Measurements from ENCODE around the gene PPP2R2B.

PPP2R2B gene

GRCh38 chr5:146681585-146682105 is 196.9 kb downstream of the PPP2R2B start:
- Histone ChIP-seq H3K4me3 (no peak overlapping the region), H3K27ac (peak overlapping the region in 5 of 21 experiments; percentile 17 to 43 (median 28))

- no peak overlapping the region for H3K4me3 ChIP-seq
- H3K27ac ChIP-seq = peak overlapping the region in 2 of 21 experiments; percentile 25 to 28
These were observed 197.5 kb downstream of the PPP2R2B start for GRCh38 chr5:146680846-146681584.

GRCh38 chr5:146675636-146676035 is 202.9 kb downstream of the PPP2R2B start:
- no peak overlapping the region for H3K4me3 ChIP-seq

GRCh38 chr5:146672866-146673265 is 205.7 kb downstream of the PPP2R2B start:
- Histone ChIP-seq H3K27ac (no peak overlapping the region), H3K4me3 (no peak overlapping the region)

More at GRCh38 chr5:146675636-146676035, 202.9 kb downstream of the PPP2R2B start:
- H3K27ac ChIP-seq = no peak overlapping the region

- no peak overlapping the region for H3K27ac ChIP-seq
These were observed 206.8 kb downstream of the PPP2R2B start for GRCh38 chr5:146671561-146672295.

GRCh38 chr5:146669656-146670055 is 208.9 kb downstream of the PPP2R2B start:
- Histone ChIP-seq H3K4me3 (no peak overlapping the region), H3K27ac (no peak overlapping the region)

More at GRCh38 chr5:146671561-146672295, 206.8 kb downstream of the PPP2R2B start:
- no peak overlapping the region for H3K4me3 ChIP-seq

GRCh38 chr5:146667633-146668272 is 210.8 kb downstream of the PPP2R2B start:
- no peak overlapping the region for H3K4me3 ChIP-seq
- peak overlapping the region in 3 of 21 experiments; percentile 4 to 35 (median 34) for H3K27ac ChIP-seq

- Histone ChIP-seq H3K27ac (no peak overlapping the region), H3K4me3 (no peak overlapping the region)
These were observed 216.3 kb downstream of the PPP2R2B start for GRCh38 chr5:146662229-146662628.

- H3K27ac ChIP-seq = no peak overlapping the region
- H3K4me3 ChIP-seq = no peak overlapping the region
These were observed 218.1 kb downstream of the PPP2R2B start for GRCh38 chr5:146660376-146660960.

- Histone ChIP-seq H3K27ac (no peak overlapping the region), H3K4me3 (no peak overlapping the region)
These were observed 218.6 kb downstream of the PPP2R2B start for GRCh38 chr5:146659961-146660360.

GRCh38 chr5:146656703-146657102 is 221.9 kb downstream of the PPP2R2B start:
- Histone ChIP-seq H3K4me3 (no peak overlapping the region), H3K27ac (no peak overlapping the region)

- H3K27ac ChIP-seq = no peak overlapping the region
- no peak overlapping the region for H3K4me3 ChIP-seq
These were observed 225.0 kb downstream of the PPP2R2B start for GRCh38 chr5:146653560-146653959.

- Histone ChIP-seq H3K4me3 (no peak overlapping the region), H3K27ac (no peak overlapping the region)
These were observed 226.0 kb downstream of the PPP2R2B start for GRCh38 chr5:146652547-146652946.

GRCh38 chr5:146647656-146648199 is 230.8 kb downstream of the PPP2R2B start:
- Histone ChIP-seq H3K27ac (no peak overlapping the region), H3K4me3 (no peak overlapping the region)

- Histone ChIP-seq H3K27ac (no peak overlapping the region), H3K4me3 (no peak overlapping the region)
These were observed 232.1 kb downstream of the PPP2R2B start for GRCh38 chr5:146646441-146646840.

- Histone ChIP-seq H3K27ac (no peak overlapping the region), H3K4me3 (no peak overlapping the region)
These were observed 233.2 kb downstream of the PPP2R2B start for GRCh38 chr5:146645342-146645741.

- Histone ChIP-seq H3K4me3 (no peak overlapping the region), H3K27ac (no peak overlapping the region)
These were observed 233.7 kb downstream of the PPP2R2B start for GRCh38 chr5:146644831-146645230.

- Histone ChIP-seq H3K4me3 (no peak overlapping the region), H3K27ac (no peak overlapping the region)
These were observed 234.8 kb downstream of the PPP2R2B start for GRCh38 chr5:146643776-146644175.

GRCh38 chr5:146642410-146642809 is 236.1 kb downstream of the PPP2R2B start:
- H3K27ac ChIP-seq = no peak overlapping the region
- H3K4me3 ChIP-seq = no peak overlapping the region

GRCh38 chr5:146641941-146642340 is 236.6 kb downstream of the PPP2R2B start:
- no peak overlapping the region for H3K27ac ChIP-seq
- H3K4me3 ChIP-seq = no peak overlapping the region
